RWPE2 (cell line): ENCODE measurements around the gene ROCK2.

Experiments
- ATAC-seq: fragments of 200-7000 bp; cut with Tn5 transposase; 3 replicates; pipeline ENCODE4 v1.9.1; 2021; ENCODE audit warnings: low read depth
- DNase-seq: peaks from one replicate; pipeline ENCODE4 v3.0.0-alpha.2; 2020; ENCODE audit warnings: low spot score
- H3K27ac ChIP-seq: fragments of 450-650 bp; 2 replicates; pipeline ENCODE4 v1.5.1; 2017; ENCODE audit warnings: mild to moderate bottlenecking; ENCODE audit not compliant: poor library complexity, severe bottlenecking
- H3K27me3 ChIP-seq: fragments of 250-450 bp; sonication (Bioruptor Pico); 2 replicates; pipeline ENCODE4 v1.5.1; 2021; ENCODE audit warnings: mild to moderate bottlenecking, moderate library complexity; ENCODE audit not compliant: insufficient read depth, poor library complexity, severe bottlenecking
- H3K36me3 ChIP-seq: fragments of 250-450 bp; sonication (Bioruptor Pico); 2 replicates; pipeline ENCODE4 v1.5.1; 2020; ENCODE audit warnings: low read depth, mild to moderate bottlenecking, moderate library complexity
- H3K4me1 ChIP-seq: fragments of 250-450 bp; sonication (Bioruptor Pico); 2 replicates; pipeline ENCODE4 v1.5.1; 2021; ENCODE audit warnings: mild to moderate bottlenecking, moderate library complexity; ENCODE audit not compliant: insufficient read depth, poor library complexity, severe bottlenecking
- H3K4me3 ChIP-seq: fragments of 250-450 bp; sonication (Bioruptor Pico); 2 replicates; pipeline ENCODE4 v1.5.1; 2021; ENCODE audit warnings: mild to moderate bottlenecking, moderate library complexity; ENCODE audit not compliant: severe bottlenecking
- H3K9me3 ChIP-seq: fragments of 250-450 bp; sonication (Bioruptor Pico); 2 replicates; pipeline ENCODE4 v1.5.1; 2021; ENCODE audit warnings: mild to moderate bottlenecking, moderate library complexity; ENCODE audit not compliant: severe bottlenecking
- CTCF ChIP-seq: fragments of 450-650 bp; IDR thresholded peaks from one replicate; pipeline ENCODE4 v1.5.1; 2017; ENCODE audit warnings: mild to moderate bottlenecking, moderate library complexity; ENCODE audit not compliant: poor library complexity, severe bottlenecking

ROCK2 gene

GRCh38 chr2:11131166-11131920 lies 213.1 kb downstream of the ROCK2 start:
- Histone ChIP-seq H3K27ac (no peak overlapping the region), H3K27me3 (no peaks in the 10 kb centered on the region), H3K4me1 (peaks cover 10% of the 10 kb centered on the region), H3K36me3 (no peaks in the 10 kb centered on the region), H3K9me3 (no peaks in the 10 kb centered on the region), H3K4me3 (no peak overlapping the region)
- DNase-seq, result no peak
- TF ChIP-seq CTCF, result no peak
- ATAC-seq, result no peak
